ENCODE data around the gene PPARG.

The PPARG gene

GRCh38 chr3:12479919-12480427, 191.1 kb downstream of the PPARG start:
- no peak for DNase-seq (ENCODE audit: low read depth in 2 of 2)

GRCh38 chr3:12483410-12483809, 194.5 kb downstream of the PPARG start:
- DNase-seq (ENCODE audit: low read depth in 2 of 2) = no peak

- no peak for DNase-seq (ENCODE audit: low read depth in 2 of 2)
These were observed 195.0 kb downstream of the PPARG start for GRCh38 chr3:12483872-12484197.
